Endothelial cell (in vitro differentiated cells): ENCODE measurements around the gene TCOF1. TPM values are rescaled to one million over a fixed set of nuclear protein-coding genes. Genes with fewer than 3 reads are reported as not detected.

Source experiments
- DNase-seq: peaks from one replicate; pipeline ENCODE4 v3.0.0; 2021; ENCODE audit warnings: low spot score
- H3K27ac Mint-ChIP-seq: one replicate; pipeline ENCODE4 v1.8.0; 2021; ENCODE audit warnings: mixed read lengths, inconsistent platforms; ENCODE audit not compliant: unreplicated experiment
- H3K27me3 Mint-ChIP-seq: one replicate; pipeline ENCODE4 v1.8.0; 2021; ENCODE audit warnings: mild to moderate bottlenecking, moderate library complexity, mixed read lengths, inconsistent platforms; ENCODE audit not compliant: unreplicated experiment
- H3K36me3 Mint-ChIP-seq: one replicate; pipeline ENCODE4 v1.8.0; 2021; ENCODE audit warnings: mild to moderate bottlenecking, low read depth, mixed read lengths, inconsistent platforms; ENCODE audit not compliant: unreplicated experiment
- H3K4me1 Mint-ChIP-seq: one replicate; pipeline ENCODE4 v1.8.0; 2021; ENCODE audit warnings: mild to moderate bottlenecking, mixed read lengths, inconsistent platforms; ENCODE audit not compliant: unreplicated experiment
- H3K4me3 Mint-ChIP-seq: one replicate; pipeline ENCODE4 v1.8.0; 2021; ENCODE audit warnings: mild to moderate bottlenecking, mixed read lengths, inconsistent platforms; ENCODE audit not compliant: unreplicated experiment
- H3K9me3 Mint-ChIP-seq: one replicate; pipeline ENCODE4 v1.8.0; 2021; ENCODE audit warnings: mixed read lengths, inconsistent platforms; ENCODE audit not compliant: unreplicated experiment
- CTCF ChIP-seq: fragments of 200-600 bp; sonication (generic); IDR thresholded peaks from one replicate; pipeline ENCODE4 v1.5.0; 2021; ENCODE audit warnings: antibody characterized with exemption; ENCODE audit not compliant: unreplicated experiment
- total RNA-seq: library from RNA; stranded (reverse); fragmentation: NEBNext Ultra II Directional; extraction: Animal tissue kit (Norgen Biotek cat#: 25700); gene quantifications from one replicate; pipeline ENCODE4 v1.2.1, GENCODE V29; 2021; ENCODE audit not compliant: unreplicated experiment

TCOF1 gene
- total RNA-seq, 1 donor from 2014 or later = 41.5 TPM

GRCh38 chr5:150404535-150404934, 47.0 kb downstream of the TCOF1 start:
- Mint-ChIP-seq H3K27ac (no peak overlapping the region), H3K36me3 (peaks cover 28% of the 10 kb centered on the region), H3K9me3 (no peaks in the 10 kb centered on the region), H3K27me3 (peaks cover 8% of the 10 kb centered on the region), H3K4me1 (peaks cover 16% of the 10 kb centered on the region), H3K4me3 (no peak overlapping the region)
- no peak for TF ChIP-seq CTCF
- no peak for DNase-seq

- Mint-ChIP-seq H3K27ac (no peak overlapping the region), H3K27me3 (peaks cover 8% of the 10 kb centered on the region), H3K9me3 (no peaks in the 10 kb centered on the region), H3K4me1 (peaks cover 16% of the 10 kb centered on the region), H3K4me3 (no peak overlapping the region), H3K36me3 (peaks cover 23% of the 10 kb centered on the region)
- no peak for TF ChIP-seq CTCF
- no peak for DNase-seq
These were observed 47.7 kb downstream of the TCOF1 start for GRCh38 chr5:150404941-150405816.

- H3K36me3 Mint-ChIP-seq = peaks cover 15% of the 10 kb centered on the region
- H3K4me1 Mint-ChIP-seq = peaks cover 16% of the 10 kb centered on the region
- H3K4me3 Mint-ChIP-seq = no peak overlapping the region
- no peak for DNase-seq
- H3K27ac Mint-ChIP-seq = no peak overlapping the region
- TF ChIP-seq CTCF = no peak
- H3K27me3 Mint-ChIP-seq = peaks cover 10% of the 10 kb centered on the region
- no peaks in the 10 kb centered on the region for H3K9me3 Mint-ChIP-seq
These were observed 48.7 kb downstream of the TCOF1 start for GRCh38 chr5:150406103-150406722.

GRCh38 chr5:150406723-150407095, 49.2 kb downstream of the TCOF1 start:
- no peak for TF ChIP-seq CTCF
- H3K27me3 Mint-ChIP-seq = peaks cover 10% of the 10 kb centered on the region
- H3K4me3 Mint-ChIP-seq = no peak overlapping the region
- H3K36me3 Mint-ChIP-seq = peaks cover 10% of the 10 kb centered on the region
- peaks cover 14% of the 10 kb centered on the region for H3K4me1 Mint-ChIP-seq
- no peak for DNase-seq
- H3K27ac Mint-ChIP-seq = no peak overlapping the region
- H3K9me3 Mint-ChIP-seq = no peaks in the 10 kb centered on the region

GRCh38 chr5:150407096-150407720, 49.7 kb downstream of the TCOF1 start:
- no peaks in the 10 kb centered on the region for H3K9me3 Mint-ChIP-seq
- no peak overlapping the region for H3K27ac Mint-ChIP-seq
- no peak for DNase-seq
- H3K4me3 Mint-ChIP-seq = no peak overlapping the region
- H3K27me3 Mint-ChIP-seq = peaks cover 9% of the 10 kb centered on the region
- TF ChIP-seq CTCF = no peak
- peaks cover 15% of the 10 kb centered on the region for H3K4me1 Mint-ChIP-seq
- H3K36me3 Mint-ChIP-seq = peaks cover 9% of the 10 kb centered on the region
